Neural cell (in vitro differentiated cells): ENCODE results near the gene HEG1.

ENCODE experiments used
- REST ChIP-seq: IDR thresholded peaks from 2 replicates; pipeline ENCODE4 v1.6.1; 2012; ENCODE audit warnings: borderline replicate concordance
- TAF1 ChIP-seq: IDR thresholded peaks from 2 replicates; pipeline ENCODE4 v1.6.1; 2012; ENCODE audit warnings: low read depth

GRCh38 chr3:125055913-125056745, at the start of gene HEG1:
- TF ChIP-seq TAF1 (no peak), REST (no peak)
